Measurements from ENCODE around the gene CLEC11A.

DNA sequence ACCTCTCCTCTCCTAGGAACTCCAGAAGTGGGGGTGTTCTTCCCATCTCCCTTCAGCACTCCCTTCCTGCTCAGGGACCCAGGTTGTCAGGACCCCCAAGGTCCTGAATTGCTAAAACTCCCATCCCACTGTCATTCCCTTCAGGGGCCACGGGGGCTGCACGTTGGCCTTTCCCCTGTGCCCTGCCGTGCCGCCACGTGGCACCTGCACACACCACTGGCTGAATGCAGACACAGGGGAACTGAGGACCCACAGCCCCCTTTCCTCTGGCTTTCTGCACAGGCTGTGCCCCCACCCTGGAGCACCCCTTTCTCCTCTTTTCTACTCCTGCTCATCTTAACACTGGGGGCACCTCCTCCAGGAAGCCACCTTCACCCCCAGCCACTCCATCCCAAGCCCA lies 12.6 kb upstream of the CLEC11A start:
- TF ChIP-seq, protein P1, sequence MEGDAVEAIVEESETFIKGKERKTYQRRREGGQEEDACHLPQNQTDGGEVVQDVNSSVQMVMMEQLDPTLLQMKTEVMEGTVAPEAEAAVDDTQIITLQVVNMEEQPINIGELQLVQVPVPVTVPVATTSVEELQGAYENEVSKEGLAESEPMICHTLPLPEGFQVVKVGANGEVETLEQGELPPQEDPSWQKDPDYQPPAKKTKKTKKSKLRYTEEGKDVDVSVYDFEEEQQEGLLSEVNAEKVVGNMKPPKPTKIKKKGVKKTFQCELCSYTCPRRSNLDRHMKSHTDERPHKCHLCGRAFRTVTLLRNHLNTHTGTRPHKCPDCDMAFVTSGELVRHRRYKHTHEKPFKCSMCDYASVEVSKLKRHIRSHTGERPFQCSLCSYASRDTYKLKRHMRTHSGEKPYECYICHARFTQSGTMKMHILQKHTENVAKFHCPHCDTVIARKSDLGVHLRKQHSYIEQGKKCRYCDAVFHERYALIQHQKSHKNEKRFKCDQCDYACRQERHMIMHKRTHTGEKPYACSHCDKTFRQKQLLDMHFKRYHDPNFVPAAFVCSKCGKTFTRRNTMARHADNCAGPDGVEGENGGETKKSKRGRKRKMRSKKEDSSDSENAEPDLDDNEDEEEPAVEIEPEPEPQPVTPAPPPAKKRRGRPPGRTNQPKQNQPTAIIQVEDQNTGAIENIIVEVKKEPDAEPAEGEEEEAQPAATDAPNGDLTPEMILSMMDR (IDR thresholded peaks at IDR 0.05), result no peak
- TF ChIP-seq, protein P2, sequence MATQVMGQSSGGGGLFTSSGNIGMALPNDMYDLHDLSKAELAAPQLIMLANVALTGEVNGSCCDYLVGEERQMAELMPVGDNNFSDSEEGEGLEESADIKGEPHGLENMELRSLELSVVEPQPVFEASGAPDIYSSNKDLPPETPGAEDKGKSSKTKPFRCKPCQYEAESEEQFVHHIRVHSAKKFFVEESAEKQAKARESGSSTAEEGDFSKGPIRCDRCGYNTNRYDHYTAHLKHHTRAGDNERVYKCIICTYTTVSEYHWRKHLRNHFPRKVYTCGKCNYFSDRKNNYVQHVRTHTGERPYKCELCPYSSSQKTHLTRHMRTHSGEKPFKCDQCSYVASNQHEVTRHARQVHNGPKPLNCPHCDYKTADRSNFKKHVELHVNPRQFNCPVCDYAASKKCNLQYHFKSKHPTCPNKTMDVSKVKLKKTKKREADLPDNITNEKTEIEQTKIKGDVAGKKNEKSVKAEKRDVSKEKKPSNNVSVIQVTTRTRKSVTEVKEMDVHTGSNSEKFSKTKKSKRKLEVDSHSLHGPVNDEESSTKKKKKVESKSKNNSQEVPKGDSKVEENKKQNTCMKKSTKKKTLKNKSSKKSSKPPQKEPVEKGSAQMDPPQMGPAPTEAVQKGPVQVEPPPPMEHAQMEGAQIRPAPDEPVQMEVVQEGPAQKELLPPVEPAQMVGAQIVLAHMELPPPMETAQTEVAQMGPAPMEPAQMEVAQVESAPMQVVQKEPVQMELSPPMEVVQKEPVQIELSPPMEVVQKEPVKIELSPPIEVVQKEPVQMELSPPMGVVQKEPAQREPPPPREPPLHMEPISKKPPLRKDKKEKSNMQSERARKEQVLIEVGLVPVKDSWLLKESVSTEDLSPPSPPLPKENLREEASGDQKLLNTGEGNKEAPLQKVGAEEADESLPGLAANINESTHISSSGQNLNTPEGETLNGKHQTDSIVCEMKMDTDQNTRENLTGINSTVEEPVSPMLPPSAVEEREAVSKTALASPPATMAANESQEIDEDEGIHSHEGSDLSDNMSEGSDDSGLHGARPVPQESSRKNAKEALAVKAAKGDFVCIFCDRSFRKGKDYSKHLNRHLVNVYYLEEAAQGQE (IDR thresholded peaks at IDR 0.05; ENCODE audit: insufficient read depth in 1 of 2, low read depth in 2 of 2, low read length in 1 of 2), result no peak
- no peak for TF ChIP-seq POLR2AphosphoS5 (IDR thresholded peaks at IDR 0.05; ENCODE audit: low read depth, low read length)

Data from Panc1 (cell line).